Neural progenitor cell (in vitro differentiated cells): ENCODE results near the gene SLC2A8. TPM values are rescaled to one million over a fixed set of nuclear protein-coding genes. Genes with fewer than 3 reads are reported as not detected.

Source experiments
- DNase-seq: peaks from one replicate; pipeline ENCODE4 v3.0.0-alpha.2; 2016; ENCODE audit warnings: low spot score
- H2AFZ ChIP-seq: fragments of 200-600 bp; sonication (generic); replicated peaks from 2 replicates; pipeline ENCODE4 v1.6.1; 2016; ENCODE audit warnings: antibody characterized with exemption
- H3F3A ChIP-seq: fragments of 200-600 bp; sonication (generic); 2 replicates; pipeline ENCODE4 v1.6.1; 2016; ENCODE audit warnings: antibody characterized with exemption, low read depth
- H3K27ac ChIP-seq: fragments of 200-600 bp; sonication (generic); 2 replicates; pipeline ENCODE4 v1.5.1; 2016; ENCODE audit warnings: mild to moderate bottlenecking
- H3K27me3 ChIP-seq: fragments of 200-600 bp; sonication (generic); 2 replicates; pipeline ENCODE4 v1.6.1; 2016; ENCODE audit warnings: mild to moderate bottlenecking, moderate library complexity
- H3K36me3 ChIP-seq: fragments of 200-600 bp; sonication (generic); 2 replicates; pipeline ENCODE4 v1.5.1; 2016
- H3K4me1 ChIP-seq: fragments of 200-600 bp; sonication (generic); 2 replicates; pipeline ENCODE4 v1.6.1; 2016; ENCODE audit warnings: mixed run types
- H3K4me2 ChIP-seq: fragments of 200-600 bp; sonication (generic); 2 replicates; pipeline ENCODE4 v1.6.1; 2016
- H3K4me3 ChIP-seq: fragments of 200-600 bp; sonication (generic); 2 replicates; pipeline ENCODE4 v1.5.1; 2016
- H3K79me2 ChIP-seq: fragments of 200-600 bp; sonication (generic); 2 replicates; pipeline ENCODE4 v1.6.1; 2016; ENCODE audit warnings: low read depth
- H3K9ac ChIP-seq: fragments of 200-600 bp; sonication (generic); 2 replicates; pipeline ENCODE4 v1.6.1; 2016
- H3K9me3 ChIP-seq: fragments of 200-600 bp; sonication (generic); 2 replicates; pipeline ENCODE4 v1.5.1; 2016; ENCODE audit warnings: low read depth
- H4K20me1 ChIP-seq: fragments of 200-600 bp; sonication (generic); 2 replicates; pipeline ENCODE4 v1.6.1; 2016; ENCODE audit warnings: low read depth
- H3K27ac Mint-ChIP-seq: 3 replicates; pipeline ENCODE4 v1.8.0; 2021; ENCODE audit warnings: mixed read lengths
- H3K27me3 Mint-ChIP-seq: 2 replicates; pipeline ENCODE4 v1.8.0; 2022; ENCODE audit warnings: low read depth, mild to moderate bottlenecking, inconsistent platforms, moderate library complexity, mixed read lengths; ENCODE audit not compliant: insufficient read depth
- H3K36me3 Mint-ChIP-seq: 3 replicates; pipeline ENCODE4 v1.8.0; 2021; ENCODE audit warnings: mixed read lengths
- H3K4me1 Mint-ChIP-seq: 3 replicates; pipeline ENCODE4 v1.8.0; 2021; ENCODE audit warnings: mixed read lengths
- H3K4me3 Mint-ChIP-seq: 3 replicates; pipeline ENCODE4 v1.8.0; 2021; ENCODE audit warnings: mild to moderate bottlenecking, moderate library complexity, mixed read lengths
- H3K9me3 Mint-ChIP-seq: 3 replicates; pipeline ENCODE4 v1.8.0; 2020; ENCODE audit warnings: mixed read lengths
- CTCF ChIP-seq: fragments of 200-600 bp; sonication (generic); IDR thresholded peaks from 2 replicates; pipeline ENCODE4 v1.5.1; 2017; ENCODE audit warnings: antibody characterized with exemption, mild to moderate bottlenecking
- EZH2 ChIP-seq: fragments of 200-600 bp; sonication (generic); IDR thresholded peaks from 2 replicates; pipeline ENCODE4 v1.6.1; 2017; ENCODE audit warnings: antibody characterized with exemption, mild to moderate bottlenecking, moderate library complexity
- EZH2phosphoT487 ChIP-seq: fragments of 200-600 bp; sonication (generic); IDR thresholded peaks from 2 replicates; pipeline ENCODE4 v1.6.1; 2017; ENCODE audit warnings: antibody characterized with exemption
- total RNA-seq: library from RNA; depleted of rRNA; stranded (reverse); fragments of >200 nt; gene quantifications from 2 replicates; pipeline ENCODE4 v1.2.3, GENCODE V29; 2015; ENCODE audit warnings: low replicate concordance

Gene SLC2A8
- total RNA-seq, 1 donor from 2014 or later = 9.4 TPM

DNA sequence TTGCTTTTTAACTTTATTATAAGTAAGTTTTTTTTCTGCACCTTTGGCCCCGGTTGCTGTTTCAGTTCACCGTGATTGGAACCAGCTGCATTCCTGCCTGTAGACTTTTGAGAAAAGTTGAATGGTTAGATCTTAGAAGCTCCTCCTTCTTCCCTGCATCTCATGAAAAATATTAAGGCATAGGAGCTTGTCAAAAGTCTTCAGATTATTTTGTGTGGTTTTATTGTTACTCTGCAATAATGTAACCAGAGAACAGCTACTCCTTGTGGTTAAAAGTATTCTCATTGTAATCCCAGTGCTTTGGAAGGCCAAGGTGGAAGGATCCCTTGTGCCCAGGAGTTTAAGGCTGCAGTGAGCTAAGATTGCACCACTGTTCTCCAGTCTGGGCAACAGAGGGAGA is 3.3 kb upstream of the SLC2A8 start:
- Mint-ChIP-seq H3K36me3 (no peaks in the 10 kb centered on the region), H3K27ac (no peak overlapping the region), H3K27me3 (peaks cover 2% of the 10 kb centered on the region), H3K4me1 (peaks cover 24% of the 10 kb centered on the region), H3K9me3 (no peaks in the 10 kb centered on the region), H3K4me3 (no peak overlapping the region)
- Histone ChIP-seq H3K79me2 (peaks cover 13% of the 10 kb centered on the region), H3K27ac (no peak overlapping the region), H3K27me3 (peaks cover 16% of the 10 kb centered on the region), H3K36me3 (no peaks in the 10 kb centered on the region), H3K9me3 (no peaks in the 10 kb centered on the region), H3K4me3 (no peak overlapping the region), H3F3A (peaks cover 6% of the 10 kb centered on the region), H4K20me1 (peaks cover 14% of the 10 kb centered on the region), H3K4me1 (peaks cover 7% of the 10 kb centered on the region), H2AFZ (no peak overlapping the region), H3K4me2 (no peak overlapping the region), H3K9ac (no peak overlapping the region)
- TF ChIP-seq CTCF (no peak), EZH2phosphoT487 (no peak), EZH2 (no peak)
- no peak for DNase-seq

- Histone ChIP-seq H3K4me2 (peak overlapping the region; percentile 69), H4K20me1 (peaks cover 21% of the 10 kb centered on the region), H3K9ac (no peak overlapping the region), H2AFZ (peak overlapping the region; percentile 80), H3K79me2 (peaks cover 17% of the 10 kb centered on the region), H3K36me3 (no peaks in the 10 kb centered on the region), H3K27ac (no peak overlapping the region), H3K4me1 (peaks cover 7% of the 10 kb centered on the region), H3F3A (peaks cover 6% of the 10 kb centered on the region), H3K4me3 (peak overlapping the region; percentile 50), H3K27me3 (peaks cover 16% of the 10 kb centered on the region), H3K9me3 (no peaks in the 10 kb centered on the region)
- H3K4me3 Mint-ChIP-seq = peak overlapping the region; percentile 85
- H3K27me3 Mint-ChIP-seq = peaks cover 2% of the 10 kb centered on the region
- H3K4me1 Mint-ChIP-seq = peaks cover 10% of the 10 kb centered on the region
- no peaks in the 10 kb centered on the region for H3K9me3 Mint-ChIP-seq
- no peak for DNase-seq
- H3K36me3 Mint-ChIP-seq = no peaks in the 10 kb centered on the region
- TF ChIP-seq CTCF (no peak), EZH2 (no peak), EZH2phosphoT487 (no peak)
- no peak overlapping the region for H3K27ac Mint-ChIP-seq
Observed at GRCh38 chr9:127395497-127396252, 1.3 kb upstream of the SLC2A8 start.

- H3K9me3 ChIP-seq = no peaks in the 10 kb centered on the region
- H3K4me1 ChIP-seq = peaks cover 7% of the 10 kb centered on the region
- H3K27ac ChIP-seq = no peak overlapping the region
- H3K4me3 Mint-ChIP-seq = peak overlapping the region; percentile 85
- no peaks in the 10 kb centered on the region for H3K36me3 Mint-ChIP-seq
- H4K20me1 ChIP-seq = peaks cover 25% of the 10 kb centered on the region
- H3K4me2 ChIP-seq = peak overlapping the region; percentile 69
- peaks cover 6% of the 10 kb centered on the region for H3F3A ChIP-seq
- no peak overlapping the region for H3K9ac ChIP-seq
- H3K4me3 ChIP-seq = peak overlapping the region; percentile 50
- peaks cover 10% of the 10 kb centered on the region for H3K4me1 Mint-ChIP-seq
- no peak overlapping the region for H3K27ac Mint-ChIP-seq
- H3K27me3 Mint-ChIP-seq = peaks cover 2% of the 10 kb centered on the region
- H3K27me3 ChIP-seq = peaks cover 16% of the 10 kb centered on the region
- H3K36me3 ChIP-seq = no peaks in the 10 kb centered on the region
- peaks cover 17% of the 10 kb centered on the region for H3K79me2 ChIP-seq
- no peak for DNase-seq
- TF ChIP-seq EZH2phosphoT487 (no peak), EZH2 (no peak), CTCF (no peak)
- H2AFZ ChIP-seq = peak overlapping the region; percentile 80
- H3K9me3 Mint-ChIP-seq = no peaks in the 10 kb centered on the region
Observed at GRCh38 chr9:127396253-127396807, 639 bp upstream of the SLC2A8 start.
